K562 (cell line): ENCODE results near the gene FAM89B. TPM values are rescaled to one million over a fixed set of nuclear protein-coding genes. Genes with fewer than 3 reads are reported as not detected.

Source experiments
- FOXK2 ChIP-seq, 2 experiments: fragments of 450-650 bp; IDR thresholded peaks in 1 of 2; conservative IDR thresholded peaks in 1 of 2; 2 replicates each; pipeline ENCODE4 v1.6.1; 2016; ENCODE audit warnings: low read depth in 2 of 2, mild to moderate bottlenecking in 1 of 2
- GTF2A2 ChIP-seq: IDR thresholded peaks from 2 replicates; pipeline ENCODE4 v1.6.1; 2016; ENCODE audit warnings: mild to moderate bottlenecking, missing genetic modification characterization, missing compliant biosample characterization
- SPI1 ChIP-seq: IDR thresholded peaks from 2 replicates; pipeline ENCODE4 v1.6.1; 2011; ENCODE audit warnings: low read depth, low read length, control low read depth, borderline replicate concordance
- TAF1 ChIP-seq: IDR thresholded peaks from 2 replicates; pipeline ENCODE4 v1.6.1; 2011; ENCODE audit warnings: mild to moderate bottlenecking, low read length, moderate library complexity; ENCODE audit not compliant: insufficient read depth, control insufficient read depth, severe bottlenecking; ENCODE audit errors: extremely low read depth
- ZBTB43 ChIP-seq: sonication (generic); formaldehyde crosslinking; IDR thresholded peaks from 2 replicates; pipeline ENCODE4 v1.8.0; 2023; ENCODE audit warnings: mild to moderate bottlenecking, missing genetic modification reagents
- ZNF445 ChIP-seq: fragments of 250-450 bp; sonication (Bioruptor Pico); IDR thresholded peaks from 2 replicates; pipeline ENCODE4 v1.4.0; 2020; ENCODE audit warnings: low read depth, mild to moderate bottlenecking, moderate library complexity
- polyA plus RNA-seq, 8 experiments: library from polyadenylated mRNA; depleted of rRNA in 4 of 8; stranded (reverse) in 5 of 8; unstranded in 3 of 8; fragments of >200 nt; fragmentation: Nextera tagmentation in 2 of 8; fragmentation: Illumina TruSeq in 1 of 8; extraction: Ambion mirVana in 2 of 8; extraction: Trizol in 1 of 8; gene quantifications; 2 replicates each; pipeline versions ENCODE4 v1.2.1 to v1.2.3, GENCODE V29; 2011 to 2014; ENCODE audit warnings: inconsistent platforms in 1 of 8, missing spikeins in 1 of 8
- total RNA-seq, 7 experiments: library from RNA; depleted of rRNA in 6 of 7; stranded (reverse); fragments of >200 nt in 6 of 7; fragmentation: Illumina TruSeq in 2 of 7; extraction: Trizol in 2 of 7; gene quantifications; 2 replicates each; pipeline versions ENCODE4 v1.2.1 to v1.2.3, GENCODE V29; 2011 to 2021; ENCODE audit warnings: low replicate concordance in 1 of 7
- TF ChIP-seq, protein P1 (sequence below): fragments of 250-450 bp; sonication (Bioruptor Pico); IDR thresholded peaks from 2 replicates; pipeline ENCODE4 v1.8.0; 2021; ENCODE audit warnings: moderate library complexity, mild to moderate bottlenecking, inconsistent platforms

The FAM89B gene
- total and polyA plus RNA-seq, 9 of the 15 experiments (the other 6 are each of a cell fraction or from before 2014, with no cell fraction given): 0.32 to 27.6 (median 11.9) TPM

GRCh38 chr11:65576867-65577755 lies 4.8 kb downstream of the FAM89B start (continued):
- TF ChIP-seq ZBTB43 (CRISPR knock-in tag): 0 out of 2 replicates have a peak, but pooled peaks have one; percentile 21
- TF ChIP-seq FOXK2 (conservative IDR thresholded peaks at IDR 0.05 in 1 of 2, IDR thresholded peaks at IDR 0.05 in 1 of 2; ENCODE audit: low read depth in 2 of 2): no peak
- TF ChIP-seq GTF2A2 (tag): no peak
- TF ChIP-seq, protein P1, sequence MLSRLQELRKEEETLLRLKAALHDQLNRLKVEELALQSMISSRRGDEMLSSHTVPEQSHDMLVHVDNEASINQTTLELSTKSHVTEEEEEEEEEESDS (CRISPR knock-in tag): no peak
- 0 out of 2 replicates have a peak, but pooled peaks have one; percentile 20 for TF ChIP-seq SPI1
- no peak for TF ChIP-seq ZNF445 (CRISPR knock-in tag)
- peak; percentile 14 for TF ChIP-seq TAF1
